ENCODE measurements around the gene FRK.
A peak's percentile ranks its signal among the peaks of the same experiment; 100 is the strongest.
"Not testable (repeated sequence)": the region's sequence is repeated elsewhere in the genome, so short reads cannot be mapped to it uniquely, and the experiment has no call there.

The FRK gene

DNA sequence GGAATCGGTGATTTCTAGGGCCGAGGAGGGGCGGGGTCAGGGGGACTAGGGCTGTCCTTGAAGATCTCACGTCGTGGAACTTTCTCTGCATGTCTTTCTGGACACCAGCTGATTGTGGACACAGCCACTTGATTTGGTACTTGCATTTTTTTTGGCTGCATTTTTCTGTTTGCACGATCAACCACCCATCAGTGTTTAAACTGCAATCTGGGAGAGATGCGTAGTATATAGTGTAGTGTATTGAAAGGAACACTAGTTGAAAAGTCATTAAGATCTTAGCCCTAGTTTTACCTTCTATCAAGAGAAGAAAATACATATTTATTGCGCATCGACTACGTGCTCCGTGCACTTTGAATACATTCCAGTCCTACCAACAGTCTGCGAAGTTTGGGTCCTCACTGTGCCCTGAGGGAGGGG lies 40.6 kb upstream of the FRK start:
- TF ChIP-seq, protein P1, sequence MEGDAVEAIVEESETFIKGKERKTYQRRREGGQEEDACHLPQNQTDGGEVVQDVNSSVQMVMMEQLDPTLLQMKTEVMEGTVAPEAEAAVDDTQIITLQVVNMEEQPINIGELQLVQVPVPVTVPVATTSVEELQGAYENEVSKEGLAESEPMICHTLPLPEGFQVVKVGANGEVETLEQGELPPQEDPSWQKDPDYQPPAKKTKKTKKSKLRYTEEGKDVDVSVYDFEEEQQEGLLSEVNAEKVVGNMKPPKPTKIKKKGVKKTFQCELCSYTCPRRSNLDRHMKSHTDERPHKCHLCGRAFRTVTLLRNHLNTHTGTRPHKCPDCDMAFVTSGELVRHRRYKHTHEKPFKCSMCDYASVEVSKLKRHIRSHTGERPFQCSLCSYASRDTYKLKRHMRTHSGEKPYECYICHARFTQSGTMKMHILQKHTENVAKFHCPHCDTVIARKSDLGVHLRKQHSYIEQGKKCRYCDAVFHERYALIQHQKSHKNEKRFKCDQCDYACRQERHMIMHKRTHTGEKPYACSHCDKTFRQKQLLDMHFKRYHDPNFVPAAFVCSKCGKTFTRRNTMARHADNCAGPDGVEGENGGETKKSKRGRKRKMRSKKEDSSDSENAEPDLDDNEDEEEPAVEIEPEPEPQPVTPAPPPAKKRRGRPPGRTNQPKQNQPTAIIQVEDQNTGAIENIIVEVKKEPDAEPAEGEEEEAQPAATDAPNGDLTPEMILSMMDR (IDR thresholded peaks at IDR 0.05; ENCODE audit: insufficient read depth, missing control alignments): no peak
- no peak for DNase-seq (ENCODE audit: insufficient read length, low spot score)
- no peak for FAIRE-seq

DNA sequence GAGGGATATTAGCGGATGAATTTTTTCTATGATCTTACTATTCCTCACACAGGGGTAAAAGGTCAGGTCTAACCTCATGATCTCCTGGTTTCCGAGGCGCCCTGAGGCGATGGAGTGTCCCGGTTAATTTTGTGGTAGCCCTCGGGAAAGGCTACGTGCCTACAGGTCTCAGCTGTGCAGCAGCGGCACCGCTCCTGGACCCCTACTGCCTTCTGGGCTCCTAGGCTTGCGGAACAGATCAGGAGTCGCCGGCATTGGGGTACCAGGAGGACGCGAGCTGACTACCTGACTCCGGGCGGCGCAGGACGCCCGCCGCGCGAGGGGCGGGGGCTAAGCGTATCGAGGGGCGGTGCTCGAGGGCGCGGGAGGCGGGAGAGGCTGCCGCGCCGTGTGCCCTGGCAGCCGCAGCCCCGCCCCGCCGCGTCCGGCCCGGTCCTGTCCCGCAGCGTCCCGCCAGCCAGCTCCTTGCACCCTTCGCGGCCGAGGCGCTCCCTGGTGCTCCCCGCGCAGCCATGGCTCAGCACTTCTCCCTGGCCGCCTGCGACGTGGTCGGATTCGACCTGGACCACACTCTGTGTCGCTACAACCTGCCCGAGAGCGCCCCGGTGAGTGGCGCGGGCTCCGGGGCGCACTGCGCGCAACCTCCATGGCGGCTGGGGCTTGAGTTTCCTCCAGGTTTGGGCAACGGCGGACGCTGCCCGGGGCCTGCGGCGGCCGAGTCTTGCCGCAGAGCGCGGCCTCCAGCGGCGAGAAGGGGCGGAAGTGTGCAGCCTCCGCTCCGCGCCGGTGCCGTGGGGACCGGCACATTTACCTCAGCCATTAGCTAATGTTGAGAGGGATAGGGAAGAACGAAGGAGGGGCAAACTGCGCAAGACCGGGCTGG lies 40.0 kb upstream of the FRK start, which contains the start of gene NT5DC1:
TSS of gene NT5DC1 (plus strand) at position 435 of the 883 bp plus-strand sequence. CDS start at position 513, 78 bp downstream.
- TF ChIP-seq, protein P1 (IDR thresholded peaks at IDR 0.05; ENCODE audit: insufficient read depth, missing control alignments): no peak
- peak; percentile 69 for DNase-seq (ENCODE audit: insufficient read length, low spot score)
- no peak for FAIRE-seq

DNA sequence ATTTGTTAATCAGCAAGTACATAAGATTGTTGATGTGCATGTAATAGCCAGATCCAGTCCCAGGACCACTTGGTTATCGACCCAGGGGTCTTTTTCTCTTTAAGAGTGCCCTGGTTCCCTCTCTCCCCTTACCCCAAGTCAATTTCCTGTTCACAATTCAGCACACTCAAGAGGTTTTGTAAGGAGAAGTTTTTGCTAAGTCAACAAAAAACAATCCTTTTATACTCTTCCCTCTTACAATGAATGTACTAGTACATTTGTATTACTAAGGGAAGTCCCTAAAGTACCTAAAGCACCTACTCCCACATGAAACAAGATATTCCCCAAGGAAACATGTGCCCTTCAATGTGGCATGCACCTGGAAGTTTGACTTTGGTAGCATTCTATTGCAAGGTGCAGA lies 38.3 kb upstream of the FRK start:
- TF ChIP-seq, protein P1 (IDR thresholded peaks at IDR 0.05; ENCODE audit: insufficient read depth, missing control alignments): no peak

DNA sequence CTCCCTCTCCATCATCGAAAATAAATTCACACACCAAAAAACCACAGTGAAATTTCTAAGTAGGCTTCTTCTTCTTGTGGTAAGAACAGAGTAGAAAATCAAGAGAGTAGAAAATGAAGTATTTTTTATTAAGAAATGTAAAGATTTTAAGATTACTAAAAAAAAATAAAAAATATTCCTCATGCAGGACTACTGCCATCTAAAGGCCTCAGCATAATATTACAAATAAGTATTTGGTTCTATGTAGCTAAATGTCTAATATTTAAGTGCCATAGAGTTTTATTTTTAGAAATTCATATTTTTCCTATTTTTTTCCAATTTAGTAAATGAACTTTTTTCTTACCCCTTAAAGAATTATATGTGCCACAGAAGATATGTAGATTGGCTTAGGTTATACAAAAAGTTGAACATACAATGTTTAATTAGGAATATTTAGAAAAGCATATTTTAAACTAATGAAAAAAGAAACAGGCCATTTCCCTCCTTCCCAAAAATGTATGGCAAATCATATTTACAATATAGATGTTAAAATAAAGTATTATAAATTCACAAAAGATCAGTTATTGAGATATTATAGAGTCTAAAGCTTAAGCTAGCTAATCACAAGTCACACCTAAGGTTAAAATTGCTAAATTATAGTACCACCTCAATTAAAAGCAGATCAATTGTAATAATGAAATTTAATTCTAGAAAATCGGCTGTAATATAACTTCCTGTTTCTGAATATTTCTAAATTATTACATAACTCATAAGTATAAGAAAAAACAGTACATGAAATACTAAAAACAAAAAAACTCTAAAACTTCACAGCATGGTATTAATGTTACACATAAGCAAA lies 36.5 kb upstream of the FRK start:
- no peak for FAIRE-seq
- DNase-seq (ENCODE audit: insufficient read length, low spot score): no peak
- TF ChIP-seq, protein P1 (IDR thresholded peaks at IDR 0.05; ENCODE audit: insufficient read depth, missing control alignments): peak; percentile 30

More for the DNA sequence above, 38.3 kb upstream of the FRK start:
- FAIRE-seq (no peak), DNase-seq (ENCODE audit: insufficient read length, low spot score) (no peak)

DNA sequence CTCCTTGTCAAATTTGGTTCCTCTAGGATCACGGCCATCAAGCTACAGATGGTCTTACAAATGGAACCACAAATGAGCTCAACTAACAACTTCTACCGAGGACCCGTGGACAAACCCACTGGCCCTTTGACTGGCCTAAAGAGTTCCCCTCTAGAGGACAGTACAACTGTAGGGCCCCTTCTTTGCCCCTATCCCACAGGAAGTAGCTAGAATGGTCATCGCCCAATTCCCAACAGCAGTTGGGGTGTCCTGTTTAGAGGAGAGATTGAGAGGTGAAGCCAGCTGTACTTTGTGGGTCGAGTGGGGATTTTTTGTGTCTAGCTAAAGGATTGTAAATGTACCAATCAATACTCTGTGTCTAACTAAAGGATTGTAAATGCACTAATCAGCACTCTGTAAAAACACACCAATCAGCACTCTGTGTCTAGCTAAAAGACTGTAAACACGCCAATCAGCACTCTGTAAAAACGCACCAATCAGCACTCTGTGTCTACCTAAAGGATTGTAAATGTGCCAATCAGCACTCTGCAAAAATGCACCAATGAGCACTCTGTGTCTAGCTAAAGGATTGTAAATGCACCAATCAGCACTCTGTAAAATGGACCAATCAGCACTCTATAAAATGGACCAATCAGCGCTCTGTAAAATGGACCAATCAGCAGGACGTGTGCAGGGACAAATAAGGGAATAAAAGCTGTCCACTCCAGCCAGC lies 35.5 kb upstream of the FRK start:
- FAIRE-seq; DNase-seq (ENCODE audit: insufficient read length, low spot score): not testable (repeated sequence)

DNA sequence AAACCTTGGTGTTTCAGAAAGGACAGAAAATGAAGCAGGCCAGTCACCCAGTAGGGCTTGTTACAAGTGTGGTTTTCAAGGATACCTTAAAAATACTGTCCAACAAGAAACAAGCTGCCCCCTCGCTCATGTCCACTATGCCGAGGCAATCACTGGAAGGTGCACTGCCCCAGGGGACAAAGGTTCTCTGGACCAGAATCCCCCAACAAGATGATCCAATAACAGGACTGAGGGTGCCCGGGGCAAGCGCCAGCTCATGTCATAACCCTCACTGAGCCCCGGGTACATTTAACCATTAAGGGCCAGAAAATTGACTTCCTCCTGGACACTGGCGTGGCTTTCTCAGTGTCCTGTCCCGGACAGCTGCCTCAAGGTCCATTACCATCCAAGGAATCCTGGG lies 33.4 kb upstream of the FRK start:
- FAIRE-seq (no peak), DNase-seq (ENCODE audit: insufficient read length, low spot score) (no peak)
- TF ChIP-seq, protein P1 (IDR thresholded peaks at IDR 0.05; ENCODE audit: insufficient read depth, missing control alignments): no peak

DNA sequence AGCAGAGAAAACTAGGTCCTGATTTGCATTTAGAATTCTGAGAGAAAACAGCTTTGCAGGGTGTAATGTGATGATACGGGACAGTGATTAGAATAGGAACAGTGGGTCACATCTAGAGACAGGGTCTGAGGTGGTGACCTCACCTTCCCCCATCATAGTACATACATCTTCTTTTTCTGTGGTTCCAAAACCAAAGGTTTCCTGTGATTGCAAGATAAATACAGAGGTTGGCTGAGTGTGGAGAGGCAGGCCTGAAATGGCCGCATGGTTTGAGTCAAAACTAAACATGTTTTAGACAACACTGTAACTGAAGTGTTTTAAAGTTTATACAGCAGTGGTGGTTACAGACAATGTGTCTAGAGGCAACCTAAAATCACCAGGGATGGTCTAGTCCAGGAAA lies 29.6 kb upstream of the FRK start:
- FAIRE-seq (no peak), DNase-seq (ENCODE audit: insufficient read length, low spot score) (no peak)
- TF ChIP-seq, protein P1 (IDR thresholded peaks at IDR 0.05; ENCODE audit: insufficient read depth, missing control alignments): no peak
